Measurements from ENCODE around the gene HSPB8.

Gene HSPB8

GRCh38 chr12:119156401-119157044 lies 22.2 kb upstream of the HSPB8 start:
- no peak overlapping the region for H3K27ac ChIP-seq
- TF ChIP-seq CTCF (conservative IDR thresholded peaks at IDR 0.05) (no peak; the same call in 1 of the 2 replicates), ZFX (IDR thresholded peaks at IDR 0.05) (no peak)

- no peak for TF ChIP-seq CTCF (conservative IDR thresholded peaks at IDR 0.05)
- no peak for TF ChIP-seq ZFX (IDR thresholded peaks at IDR 0.05)
- no peak overlapping the region for H3K27ac ChIP-seq
These were observed 21.2 kb upstream of the HSPB8 start for GRCh38 chr12:119157528-119157927.

GRCh38 chr12:119157978-119158377 lies 20.8 kb upstream of the HSPB8 start:
- no peak overlapping the region for H3K27ac ChIP-seq
- TF ChIP-seq ZFX (IDR thresholded peaks at IDR 0.05): no peak
- no peak for TF ChIP-seq CTCF (conservative IDR thresholded peaks at IDR 0.05)

- TF ChIP-seq CTCF (conservative IDR thresholded peaks at IDR 0.05) (no peak), ZFX (IDR thresholded peaks at IDR 0.05) (no peak)
- no peak overlapping the region for H3K27ac ChIP-seq
These were observed 20.3 kb upstream of the HSPB8 start for GRCh38 chr12:119158402-119158801.

GRCh38 chr12:119159844-119160243 lies 18.9 kb upstream of the HSPB8 start:
- TF ChIP-seq ZFX (IDR thresholded peaks at IDR 0.05): no peak
- no peak for TF ChIP-seq CTCF (conservative IDR thresholded peaks at IDR 0.05)
- H3K27ac ChIP-seq: no peak overlapping the region

GRCh38 chr12:119167902-119168301 lies 10.8 kb upstream of the HSPB8 start:
- H3K27ac ChIP-seq: no peak overlapping the region
- TF ChIP-seq CTCF (conservative IDR thresholded peaks at IDR 0.05) (no peak), ZFX (IDR thresholded peaks at IDR 0.05) (no peak)

GRCh38 chr12:119168721-119169120 lies 10.0 kb upstream of the HSPB8 start:
- H3K27ac ChIP-seq: no peak overlapping the region
- TF ChIP-seq CTCF (conservative IDR thresholded peaks at IDR 0.05) (no peak), ZFX (IDR thresholded peaks at IDR 0.05) (no peak)
